ENCODE measurements around the gene PIGW.

Gene PIGW

GRCh38 chr17:36534840-36535668 is at the start of gene PIGW, which contains the start of gene MYO19:
Gene PIGW (plus strand): TSS chr17:36534987. CDS start chr17:36537102, 2,115 bp downstream.
Gene MYO19 (minus strand): TSS chr17:36534868. CDS start chr17:36532538, 2,330 bp downstream.
- DNase-seq (ENCODE audit: low read depth in 2 of 2) = peak; percentile 73 to 78

- DNase-seq (ENCODE audit: low read depth in 2 of 2) = no peak
These were observed 49.8 kb upstream of the PIGW start for GRCh38 chr17:36485027-36485426.

- DNase-seq (ENCODE audit: low read depth in 2 of 2) = no peak
These were observed 49.0 kb upstream of the PIGW start for GRCh38 chr17:36485805-36486203.

- DNase-seq (ENCODE audit: low read depth in 2 of 2) = peak; percentile 78 to 85
These were observed 48.3 kb upstream of the PIGW start, which contains the start of gene ZNHIT3 for GRCh38 chr17:36486204-36487194. Gene ZNHIT3 (plus strand): TSS chr17:36486681. CDS start chr17:36486700, 19 bp downstream.

- no peak for DNase-seq (ENCODE audit: low read depth in 2 of 2)
These were observed 40.8 kb upstream of the PIGW start for GRCh38 chr17:36493956-36494355.

GRCh38 chr17:36494674-36495073 is 40.1 kb upstream of the PIGW start:
- DNase-seq (ENCODE audit: low read depth in 2 of 2) = no peak

GRCh38 chr17:36495076-36495578 is 39.7 kb upstream of the PIGW start:
- DNase-seq (ENCODE audit: low read depth in 2 of 2) = no peak

GRCh38 chr17:36496018-36496789 is 38.6 kb upstream of the PIGW start:
- DNase-seq (ENCODE audit: low read depth in 2 of 2) = no peak

GRCh38 chr17:36498155-36498554 is 36.6 kb upstream of the PIGW start:
- DNase-seq (ENCODE audit: low read depth in 2 of 2) = no peak

GRCh38 chr17:36498560-36499300 is 36.1 kb upstream of the PIGW start:
- DNase-seq (ENCODE audit: low read depth in 2 of 2) = no peak

GRCh38 chr17:36500745-36501225 is 34.0 kb upstream of the PIGW start:
- DNase-seq (ENCODE audit: low read depth in 2 of 2) = no peak

GRCh38 chr17:36501351-36501750 is 33.4 kb upstream of the PIGW start:
- DNase-seq (ENCODE audit: low read depth in 2 of 2) = no peak

GRCh38 chr17:36501963-36502362 is 32.8 kb upstream of the PIGW start:
- no peak for DNase-seq (ENCODE audit: low read depth in 2 of 2)

- no peak for DNase-seq (ENCODE audit: low read depth in 2 of 2)
These were observed 31.2 kb upstream of the PIGW start for GRCh38 chr17:36503456-36504155.

- no peak for DNase-seq (ENCODE audit: low read depth in 2 of 2)
These were observed 30.6 kb upstream of the PIGW start for GRCh38 chr17:36504156-36504545.

- no peak for DNase-seq (ENCODE audit: low read depth in 2 of 2)
These were observed 29.6 kb upstream of the PIGW start for GRCh38 chr17:36505171-36505570.

GRCh38 chr17:36506249-36506826 is 28.4 kb upstream of the PIGW start:
- no peak for DNase-seq (ENCODE audit: low read depth in 2 of 2)

GRCh38 chr17:36506831-36507230 is 28.0 kb upstream of the PIGW start:
- DNase-seq (ENCODE audit: low read depth in 2 of 2) = no peak

GRCh38 chr17:36507266-36507665 is 27.5 kb upstream of the PIGW start:
- DNase-seq (ENCODE audit: low read depth in 2 of 2) = no peak

Data from activated CD8-positive, alpha-beta memory T cell treated with anti-CD3 and anti-CD28 coated beads for 4 hours (primary cell).